IMR-90 (cell line): ENCODE results near the gene SNX1. TPM values are rescaled to one million over a fixed set of nuclear protein-coding genes. Genes with fewer than 3 reads are reported as not detected.

Experiments used
- ATAC-seq: fragments of 200-7000 bp; cut with Tn5 transposase; 2 replicates; pipeline ENCODE4 v1.9.1; 2020; ENCODE audit warnings: low read depth, mild to moderate bottlenecking, moderate library complexity
- BruUV-seq: library from RNA; stranded (reverse); fragments of 400-500 nt; replicated peaks from 2 replicates; lab custom pipeline; 2021; lab: Mats Ljungman, UMichigan
- CTCF ChIA-PET: fragments of 300-600 bp; formaldehyde crosslinking; extraction: SDS; loops from one replicate; lab custom pipeline; 2021; ENCODE audit warnings: antibody characterized with exemption; lab: Yijun Ruan, JAX
- POLR2A ChIA-PET: fragments of 300-600 bp; sonication (Branson Sonifier 250); formaldehyde crosslinking; loops from one replicate; lab custom pipeline; 2022; ENCODE audit warnings: antibody characterized with exemption; ENCODE audit not compliant: unreplicated experiment; lab: Charles Lee
- DNase-seq: peaks from one replicate; pipeline ENCODE4 v3.0.0; 2013
- H2AFZ ChIP-seq: replicated peaks from 2 replicates; pipeline ENCODE3; 2013; ENCODE audit warnings: low read length, mild to moderate bottlenecking; ENCODE audit not compliant: poor library complexity
- H2AK5ac ChIP-seq: 2 replicates; pipeline ENCODE4 v1.6.1; 2013; ENCODE audit warnings: low read depth, low read length, inconsistent platforms
- H2AK9ac ChIP-seq: replicated peaks from 2 replicates; pipeline ENCODE3; 2013; ENCODE audit warnings: mild to moderate bottlenecking, low read depth, low read length, moderate library complexity; ENCODE audit not compliant: poor library complexity
- H2BK120ac ChIP-seq: 2 replicates; pipeline ENCODE4 v1.6.1; 2013; ENCODE audit warnings: low read depth, low read length, inconsistent platforms
- H2BK15ac ChIP-seq: 3 replicates; pipeline ENCODE4 v1.6.1; 2013; ENCODE audit warnings: low read depth, low read length, inconsistent platforms
- H2BK20ac ChIP-seq: 2 replicates; pipeline ENCODE4 v1.6.1; 2013; ENCODE audit warnings: low read depth, mild to moderate bottlenecking, inconsistent platforms, low read length, moderate library complexity
- H2BK5ac ChIP-seq: 2 replicates; pipeline ENCODE4 v1.6.1; 2013; ENCODE audit warnings: mild to moderate bottlenecking, low read depth, low read length, inconsistent platforms; ENCODE audit not compliant: poor library complexity, severe bottlenecking
- H3K14ac ChIP-seq: replicated peaks from 2 replicates; pipeline ENCODE4 v1.6.1; 2013; ENCODE audit warnings: low read depth, low read length, inconsistent platforms
- H3K18ac ChIP-seq: 2 replicates; pipeline ENCODE4 v1.6.1; 2013; ENCODE audit warnings: low read depth, low read length, control low read depth
- H3K23ac ChIP-seq: 2 replicates; pipeline ENCODE4 v1.6.1; 2013; ENCODE audit warnings: low read depth, low read length, inconsistent platforms
- H3K27ac ChIP-seq: 2 replicates; pipeline ENCODE4 v1.5.1; 2013; ENCODE audit warnings: mild to moderate bottlenecking, control low read depth, low read length; ENCODE audit not compliant: insufficient read depth
- H3K27me3 ChIP-seq: 2 replicates; pipeline ENCODE4 v1.6.1; 2013; ENCODE audit warnings: low read length; ENCODE audit not compliant: control insufficient read depth, insufficient read depth
- H3K36me3 ChIP-seq: 2 replicates; pipeline ENCODE4 v1.6.1; 2013; ENCODE audit warnings: low read length, mixed read lengths; ENCODE audit not compliant: control insufficient read depth, insufficient read depth
- H3K4ac ChIP-seq: 2 replicates; pipeline ENCODE4 v1.6.1; 2013; ENCODE audit warnings: low read depth, low read length, inconsistent platforms
- H3K4me1 ChIP-seq: 2 replicates; pipeline ENCODE4 v1.6.1; 2013; ENCODE audit warnings: low read length, mixed read lengths; ENCODE audit not compliant: control insufficient read depth, insufficient read depth
- H3K4me2 ChIP-seq: 2 replicates; pipeline ENCODE4 v1.6.1; 2013; ENCODE audit warnings: low read depth, mild to moderate bottlenecking, control low read depth, low read length, moderate library complexity
- H3K4me3 ChIP-seq: 2 replicates; pipeline ENCODE4 v1.5.1; 2013; ENCODE audit warnings: low read depth, mild to moderate bottlenecking, control low read depth, low read length, moderate library complexity; ENCODE audit not compliant: insufficient read depth
- H3K56ac ChIP-seq: 2 replicates; pipeline ENCODE4 v1.6.1; 2013; ENCODE audit warnings: low read length, inconsistent platforms; ENCODE audit not compliant: insufficient read depth; ENCODE audit errors: extremely low read depth
- H3K79me1 ChIP-seq, 2 experiments: 2 replicates each; pipeline ENCODE4 v1.6.1; 2013; ENCODE audit warnings: low read length in 2 of 2, inconsistent platforms in 1 of 2, low read depth in 1 of 2
- H3K9ac ChIP-seq: 2 replicates; pipeline ENCODE4 v1.6.1; 2013; ENCODE audit warnings: low read depth, low read length, control low read depth
- H3K9me1 ChIP-seq: 2 replicates; pipeline ENCODE4 v1.6.1; 2013; ENCODE audit warnings: low read length, inconsistent platforms; ENCODE audit not compliant: insufficient read depth
- H3K9me3 ChIP-seq: 2 replicates; pipeline ENCODE4 v1.6.1; 2013; ENCODE audit warnings: low read length; ENCODE audit not compliant: control insufficient read depth, insufficient read depth
- H4K20me1 ChIP-seq: 2 replicates; pipeline ENCODE4 v1.6.1; 2013; ENCODE audit warnings: low read length, inconsistent platforms; ENCODE audit not compliant: insufficient read depth
- H4K5ac ChIP-seq: 2 replicates; pipeline ENCODE4 v1.6.1; 2013; ENCODE audit warnings: mild to moderate bottlenecking, low read depth, low read length, control low read depth
- H4K8ac ChIP-seq, 2 experiments: 2 replicates each; pipeline ENCODE4 v1.6.1; 2013; ENCODE audit warnings: low read depth in 2 of 2, low read length in 2 of 2, control low read depth in 1 of 2, inconsistent platforms in 1 of 2
- H4K91ac ChIP-seq: 2 replicates; pipeline ENCODE4 v1.6.1; 2013; ENCODE audit warnings: low read depth, low read length, inconsistent platforms; ENCODE audit not compliant: insufficient read depth
- BHLHE40 ChIP-seq: fragments of 150-350 bp; IDR thresholded peaks from 2 replicates; pipeline ENCODE4 v1.6.1; 2016; ENCODE audit warnings: mild to moderate bottlenecking, low read depth, low read length
- CEBPB ChIP-seq: IDR thresholded peaks from 2 replicates; pipeline ENCODE4 v1.6.1; 2012; ENCODE audit warnings: low read depth, low read length, improper control_type of control experiment
- CHD1 ChIP-seq: IDR thresholded peaks from 2 replicates; pipeline ENCODE4 v1.6.1; 2012; ENCODE audit warnings: low read depth, low read length, improper control_type of control experiment
- CTCF ChIP-seq: conservative IDR thresholded peaks from 2 replicates; pipeline ENCODE4 v1.5.1; 2012; ENCODE audit warnings: mild to moderate bottlenecking, low read depth, low read length, improper control_type of control experiment
- FOS ChIP-seq: fragments of 150-350 bp; IDR thresholded peaks from 2 replicates; pipeline ENCODE4 v1.6.1; 2016; ENCODE audit warnings: low read depth, low read length
- MAFK ChIP-seq: IDR thresholded peaks from 2 replicates; pipeline ENCODE4 v1.6.1; 2012; ENCODE audit warnings: low read depth, low read length, improper control_type of control experiment
- MXI1 ChIP-seq: IDR thresholded peaks from 2 replicates; pipeline ENCODE4 v1.6.1; 2012; ENCODE audit warnings: low read depth, mild to moderate bottlenecking, low read length, moderate library complexity, borderline replicate concordance
- NFE2L2 ChIP-seq: fragments of 150-350 bp; IDR thresholded peaks from 2 replicates; pipeline ENCODE4 v1.6.1; 2016; ENCODE audit warnings: low read depth, mild to moderate bottlenecking, low read length
- POLR2A ChIP-seq: IDR thresholded peaks from 2 replicates; pipeline ENCODE4 v1.6.1; 2012; ENCODE audit warnings: mild to moderate bottlenecking, low read depth, low read length
- RAD21 ChIP-seq: IDR thresholded peaks from 2 replicates; pipeline ENCODE4 v1.6.1; 2012; ENCODE audit warnings: low read length, improper control_type of control experiment
- RCOR1 ChIP-seq: IDR thresholded peaks from 2 replicates; pipeline ENCODE4 v1.6.1; 2012; ENCODE audit warnings: mild to moderate bottlenecking, low read length, improper control_type of control experiment; ENCODE audit not compliant: insufficient replicate concordance
- RFX5 ChIP-seq: IDR thresholded peaks from 2 replicates; pipeline ENCODE4 v1.8.0; 2012; ENCODE audit warnings: low read depth, mild to moderate bottlenecking, low read length, moderate library complexity
- SMC3 ChIP-seq: fragments of 150-350 bp; IDR thresholded peaks from 2 replicates; pipeline ENCODE4 v1.6.1; 2016; ENCODE audit warnings: low read depth, mild to moderate bottlenecking, antibody characterized with exemption, low read length, moderate library complexity
- WGBS, 2 experiments: methylation state at CpG; one replicate each; pipeline versions ENCODE4 v1.1.5 to v1.1.7; 2013; ENCODE audit warnings: missing lambda C conversion rate in 2 of 2; ENCODE audit not compliant: insufficient read length in 1 of 2; ENCODE audit errors: extremely low coverage in 2 of 2; 5-methylcytosine and 5-hydroxymethylcytosine counted together
- dilution Hi-C: fragments of 300-500 bp; cut with HindIII; formaldehyde crosslinking; loops from one replicate; pipeline ENCODE4 v1.14.3; 2018; ENCODE audit warnings: low sequenced_read_pairs; ENCODE audit not compliant: unreplicated experiment
- in situ Hi-C: fragments of 300-500 bp; cut with MboI; formaldehyde crosslinking; loops from 3 replicates; pipeline ENCODE4 v1.14.3; 2019; ENCODE audit warnings: low sequenced_read_pairs, inconsistent platforms, mixed read lengths
- intact Hi-C: fragments of 100-400 bp; cut with micrococcal nuclease; formaldehyde crosslinking; loops from 2 replicates; pipeline ENCODE4 v1.10.0; 2022
- polyA plus RNA-seq, 3 experiments: library from polyadenylated mRNA; depleted of rRNA; stranded (reverse); fragments of >200 nt; gene quantifications; 2 replicates each; pipeline ENCODE4 v1.2.3, GENCODE V29; 2012; ENCODE audit warnings: low replicate concordance in 1 of 3
- total RNA-seq: library from RNA; depleted of rRNA; stranded (reverse); fragments of >200 nt; gene quantifications from 2 replicates; pipeline ENCODE4 v1.2.3, GENCODE V29; 2012
- TF ChIP-seq, protein P1 (sequence below): fragments of 150-350 bp; IDR thresholded peaks from 2 replicates; pipeline ENCODE4 v1.6.1; 2017; ENCODE audit warnings: mild to moderate bottlenecking, antibody characterized with exemption, low read length, low read depth
- TF ChIP-seq, protein P2 (sequence below): fragments of 150-350 bp; IDR thresholded peaks from 2 replicates; pipeline ENCODE4 v1.6.1; 2016; ENCODE audit warnings: low read depth, mild to moderate bottlenecking, low read length, moderate library complexity, borderline replicate concordance

SNX1 gene
- total and polyA plus RNA-seq, 2 of the 4 experiments (the other 2 are of a cell fraction), result 35.3 to 72.3 TPM

DNA sequence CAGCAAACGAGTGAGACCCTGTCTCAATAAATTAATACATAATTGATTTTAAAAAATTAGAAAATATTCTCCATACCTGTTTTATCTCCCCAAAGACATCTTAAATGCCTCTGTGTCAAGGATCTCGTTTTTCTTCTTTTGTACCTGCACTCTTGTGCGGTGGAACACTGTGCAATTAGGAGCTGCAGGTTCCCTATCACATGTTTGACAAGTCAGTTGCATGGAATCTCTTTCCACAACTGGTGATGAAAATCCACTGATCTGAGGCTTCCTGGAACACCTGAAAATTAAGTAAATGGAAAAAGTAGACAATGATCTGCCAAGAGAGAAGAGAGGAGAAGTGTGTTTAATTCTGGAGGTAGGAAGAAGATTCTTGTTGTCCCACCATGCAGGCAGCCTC lies 52.8 kb downstream of the SNX1 start:
- Histone ChIP-seq H3K56ac (no peak overlapping the region), H4K91ac (no peak overlapping the region), H3K4me2 (no peak overlapping the region), H3K9me1 (peaks cover 6% of the 10 kb centered on the region; the same call in 1 of the 2 replicates), H3K27me3 (peaks cover 15% of the 10 kb centered on the region), H3K14ac (no peak overlapping the region), H3K36me3 (peaks cover 6% of the 10 kb centered on the region), H3K9ac (no peak overlapping the region), H2AK9ac (no peak overlapping the region), H3K79me1 (no peaks in the 10 kb centered on the region), H4K8ac (no peak overlapping the region), H2AFZ (no peak overlapping the region), H3K27ac (no peak overlapping the region), H2AK5ac (no peak overlapping the region), H2BK5ac (no peak overlapping the region), H2BK120ac (no peak overlapping the region), H3K9me3 (no peaks in the 10 kb centered on the region), H3K18ac (no peak overlapping the region), H2BK15ac (no peak overlapping the region), H2BK20ac (no peak overlapping the region), H3K4me3 (no peak overlapping the region), H3K23ac (no peak overlapping the region; the same call in 1 of the 2 replicates), H3K4me1 (peaks cover 2% of the 10 kb centered on the region; the same call in 1 of the 2 replicates), H4K5ac (no peak overlapping the region), H3K4ac (no peak overlapping the region), H4K20me1 (peaks cover under 1% of the 10 kb centered on the region; the same call in 1 of the 2 replicates)
- DNase-seq (no peak), ATAC-seq (no peak)
- no CpG with 5 or more reads among the region's 3 CpGs for WGBS, 2 experiments
- intact Hi-C loops (loop anchor here (5.0 kb wide), 1 partner anchor 36 kb away; no protein-coding TSS in a partner anchor), dilution Hi-C loops (no loop called here), in situ Hi-C loops (no loop called here)
- TF ChIP-seq MAFK (no peak), RCOR1 (no peak), BHLHE40 (no peak), CHD1 (no peak), CEBPB (no peak), SMC3 (no peak), RFX5 (no peak), RAD21 (no peak), CTCF (no peak), MXI1 (no peak), FOS (no peak), NFE2L2 (no peak), POLR2A (no peak)
- TF ChIP-seq, protein P1, sequence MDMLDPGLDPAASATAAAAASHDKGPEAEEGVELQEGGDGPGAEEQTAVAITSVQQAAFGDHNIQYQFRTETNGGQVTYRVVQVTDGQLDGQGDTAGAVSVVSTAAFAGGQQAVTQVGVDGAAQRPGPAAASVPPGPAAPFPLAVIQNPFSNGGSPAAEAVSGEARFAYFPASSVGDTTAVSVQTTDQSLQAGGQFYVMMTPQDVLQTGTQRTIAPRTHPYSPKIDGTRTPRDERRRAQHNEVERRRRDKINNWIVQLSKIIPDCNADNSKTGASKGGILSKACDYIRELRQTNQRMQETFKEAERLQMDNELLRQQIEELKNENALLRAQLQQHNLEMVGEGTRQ, result no peak
- TF ChIP-seq, protein P2, sequence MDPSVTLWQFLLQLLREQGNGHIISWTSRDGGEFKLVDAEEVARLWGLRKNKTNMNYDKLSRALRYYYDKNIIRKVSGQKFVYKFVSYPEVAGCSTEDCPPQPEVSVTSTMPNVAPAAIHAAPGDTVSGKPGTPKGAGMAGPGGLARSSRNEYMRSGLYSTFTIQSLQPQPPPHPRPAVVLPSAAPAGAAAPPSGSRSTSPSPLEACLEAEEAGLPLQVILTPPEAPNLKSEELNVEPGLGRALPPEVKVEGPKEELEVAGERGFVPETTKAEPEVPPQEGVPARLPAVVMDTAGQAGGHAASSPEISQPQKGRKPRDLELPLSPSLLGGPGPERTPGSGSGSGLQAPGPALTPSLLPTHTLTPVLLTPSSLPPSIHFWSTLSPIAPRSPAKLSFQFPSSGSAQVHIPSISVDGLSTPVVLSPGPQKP, result no peak
- ChIA-PET POLR2A (no interaction called here), CTCF (no interaction called here)
- no TSS peak for BruUV-seq
